Heart right ventricle (tissue), 16 donors: ENCODE measurements around the gene WDFY1. TPM values are rescaled to one million over a fixed set of nuclear protein-coding genes. Genes with fewer than 3 reads are reported as not detected.
A peak's percentile ranks its signal among the peaks of the same experiment; 100 is the strongest.
"Not testable (repeated sequence)": the region's sequence is repeated elsewhere in the genome, so short reads cannot be mapped to it uniquely, and the experiment has no call there.

ENCODE experiments used
- ATAC-seq, 8 donors: fragments of 200-7000 bp; cut with Tn5 transposase; one replicate each; pipeline ENCODE4 v1.9.1; 2020; ENCODE audit warnings: mild to moderate bottlenecking in 8 of 8, moderate library complexity in 8 of 8, moderate number of reproducible peaks in 1 of 8
- DNase-seq, 2 donors: peaks; one replicate each; pipeline ENCODE4 v3.0.0-alpha.2; 2020
- H3K27ac ChIP-seq, 10 donors: fragments of 200-600 bp; sonication (generic) in 2 of 10; one replicate each; pipeline versions ENCODE4 v1.5.0 to v1.8.0; 2020 to 2022; ENCODE audit warnings: mild to moderate bottlenecking in 3 of 10
- H3K27me3 ChIP-seq, 7 donors: fragments of 200-600 bp; one replicate each; pipeline ENCODE4 v1.8.0; 2021 to 2022; ENCODE audit warnings: mild to moderate bottlenecking in 2 of 7
- H3K36me3 ChIP-seq, 9 donors: fragments of 200-600 bp; sonication (generic) in 1 of 9; one replicate each; pipeline versions ENCODE4 v1.5.0 to v1.8.0; 2020 to 2022; ENCODE audit warnings: mild to moderate bottlenecking in 2 of 9
- H3K4me1 ChIP-seq, 9 donors: fragments of 200-600 bp; sonication (generic) in 1 of 9; one replicate each; pipeline versions ENCODE4 v1.5.0 to v1.8.0; 2020 to 2022; ENCODE audit warnings: mild to moderate bottlenecking in 4 of 9
- H3K4me3 ChIP-seq, 10 donors: fragments of 200-600 bp; sonication (generic) in 2 of 10; one replicate each; pipeline versions ENCODE4 v1.5.0 to v1.8.0; 2020 to 2022; ENCODE audit warnings: mild to moderate bottlenecking in 7 of 10, moderate library complexity in 2 of 10
- H3K9me3 ChIP-seq, 11 donors: fragments of 200-600 bp in 10 of 11; sonication (generic) in 2 of 11; one replicate each; pipeline versions ENCODE4 v1.5.0 to v1.8.0; 2013 to 2022; ENCODE audit warnings: mild to moderate bottlenecking in 2 of 11, control low read depth in 1 of 11, moderate library complexity in 1 of 11
- CTCF ChIP-seq, 9 donors: fragments of 200-600 bp; sonication (generic) in 2 of 9; IDR thresholded peaks; one replicate each; pipeline versions ENCODE4 v1.5.0 to v1.8.0; 2021 to 2022; ENCODE audit warnings: antibody characterized with exemption in 9 of 9, mild to moderate bottlenecking in 5 of 9, moderate library complexity in 1 of 9
- WGBS, 2 donors: extraction: QIAGEN DNeasy Blood & Tissue Kit; methylation state at CpG; one replicate each; pipeline ENCODE4 v1.1.7; 2013; ENCODE audit warnings: inconsistent platforms in 1 of 2; 5-methylcytosine and 5-hydroxymethylcytosine counted together
- intact Hi-C, 10 donors: fragments of 100-400 bp; cut with DNase I; formaldehyde crosslinking; loops; one replicate each; pipeline versions ENCODE4 v1.11.1 to v1.14.2; 2022
- polyA plus RNA-seq, 2 donors: library from polyadenylated mRNA; stranded (reverse); fragments of 200-250 nt; gene quantifications; one replicate each; pipeline ENCODE4 v1.2.3, GENCODE V29; 2013
- total RNA-seq, 10 donors: library from RNA; stranded (reverse); fragmentation: NEBNext Ultra II Directional in 3 of 10; extraction: Animal tissue kit (Norgen Biotek cat#: 25700) in 3 of 10; gene quantifications; one replicate each; pipeline versions ENCODE4 v1.2.1 to v1.2.4, GENCODE V29; 2021 to 2023
- donor health status: Arrhythmogenic right ventricular cardiomyopathy.
- donor health status: ischemic (EF 13 %, LVEDD 7.1; RV severe dilation, severe dysfunction).
- donor health status: healthy with polysubstance abuse.
- donor health status: DM: no; HTN: yes; CAD: no.
- donor health status: DM: no; HTN: no; CAD: no.
- donor health status: ischemic (EF 25% LVEDD 6.9; RV normal size, moderate dysfunction).
- donor health status: ischemic (EF 25% LVEDD 5.7; RV mildly dilated, moderate dysfunction).
- donor health status: healthy.
- donor health status: DM: yes; HTN: yes; CAD: no.
- donor health status: Ischemic cardiomyopathy.
- donor health status: ischemic (EF 35%, LVEDD 5.7; RV mildly dilated, moderate dysfunction).
- donor health status: nonischemic (EF 11% LVEDD 7.7; RV severe dilation, severe dysfunction).
- donor health status: DM: yes; HTN: yes; CAD: no.
- donor health status: PGD.
- donor health status: ischemic (EF 29% LVEDD 5.4; RV normal size, mild dysfunction).
- donor health status: nonischemic (EF 23%, LVEDD 6.1; RV moderate dilation, normal function).

The WDFY1 gene
- total and polyA plus RNA-seq, 12 donors, result 8.1 to 25.9 (median 14.3) TPM

DNA sequence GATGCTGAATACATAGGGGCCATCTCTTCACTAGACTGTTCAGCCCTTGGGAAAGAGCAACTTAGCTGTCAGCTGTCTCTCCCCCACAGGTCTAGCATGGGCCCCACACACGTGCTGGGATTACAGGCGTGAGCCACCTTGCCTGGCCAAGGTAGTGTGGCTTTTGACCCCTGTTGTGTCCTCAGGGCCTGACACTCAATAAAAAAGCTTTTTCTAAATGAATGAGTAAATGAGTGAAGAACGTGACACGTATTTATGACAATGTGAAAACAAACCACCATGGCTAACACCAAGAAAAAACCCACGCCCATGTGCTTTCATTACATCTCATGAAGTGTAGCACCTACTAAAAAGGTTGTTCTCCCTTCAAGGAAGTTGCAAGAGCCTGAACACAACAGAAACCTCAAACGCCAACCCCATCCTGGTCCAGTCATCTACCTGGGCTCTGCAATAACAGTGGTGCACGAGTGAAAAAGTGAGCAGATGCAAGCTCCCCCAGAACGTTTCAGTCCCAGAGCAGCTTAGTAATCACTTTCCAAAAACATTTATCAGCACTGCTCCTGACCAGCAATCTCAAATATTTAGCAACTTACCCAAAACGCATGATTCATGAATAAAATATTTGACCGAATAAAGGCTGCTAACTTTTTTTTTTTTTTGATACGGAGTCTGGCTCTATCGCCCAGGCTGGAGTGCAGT is 3.4 kb downstream of the WDFY1 start:
- Histone ChIP-seq H3K9me3 (peaks cover 0 to 11% (median 0%) of the 10 kb centered on the region in 11 donors), H3K36me3 (no peaks in the 10 kb centered on the region), H3K4me3 (no peak overlapping the region), H3K27me3 (no peaks in the 10 kb centered on the region), H3K27ac (peak overlapping the region in 1 of 10 donors; percentile 53), H3K4me1 (peaks cover 10 to 73% (median 53%) of the 10 kb centered on the region in 9 donors)
- TF ChIP-seq CTCF (IDR thresholded peaks at IDR 0.05), result no peak
- ATAC-seq, result no peak
- DNase-seq, result no peak
- 63 to 71% methylated on average over 12 of the region's 12 CpGs for WGBS, 2 donors
- intact Hi-C loops, result loop anchor here in 1 of 10 donors (5.0 kb wide), 1 partner anchor 34 kb away; no protein-coding TSS in a partner anchor

- Histone ChIP-seq H3K9me3 (peaks cover 0 to 11% (median 0%) of the 10 kb centered on the region in 11 donors), H3K4me1 (peaks cover 10 to 86% (median 65%) of the 10 kb centered on the region in 9 donors)
- H3K36me3 ChIP-seq, H3K27me3 ChIP-seq, ATAC-seq, intact Hi-C loops, H3K27ac ChIP-seq, H3K4me3 ChIP-seq, DNase-seq: not testable (repeated sequence)
- WGBS, 2 donors, result 54 to 57% methylated on average over 2 of the region's 2 CpGs
These were observed 5.7 kb downstream of the WDFY1 start for GRCh38 chr2:223939438-223939837.

DNA sequence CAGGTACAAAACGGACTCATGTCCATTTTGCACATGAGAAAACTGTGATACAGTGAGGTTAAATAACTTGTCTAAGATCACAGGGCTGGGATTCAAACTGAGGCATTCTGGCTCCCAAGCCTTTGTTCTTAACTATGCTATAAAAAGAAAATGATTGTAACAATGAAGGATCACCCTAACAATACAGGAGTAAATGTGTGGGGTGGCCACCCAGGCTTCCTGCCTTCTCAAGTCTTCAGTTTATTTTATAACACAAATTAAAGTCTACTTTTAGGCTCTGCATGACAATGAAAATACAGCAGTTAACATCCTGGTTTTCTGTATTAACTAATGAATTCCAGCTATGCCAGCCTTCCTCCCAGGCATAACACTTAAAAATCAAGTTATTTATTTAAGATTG is 7.6 kb downstream of the WDFY1 start:
- no peak overlapping the region for H3K4me3 ChIP-seq
- intact Hi-C loops, result no loop called here
- H3K27ac ChIP-seq, result peak overlapping the region in 5 of 10 donors; percentile 1 to 28 (median 17)
- peaks cover 0 to 11% (median 0%) of the 10 kb centered on the region in 11 donors for H3K9me3 ChIP-seq
- ATAC-seq (peak in 4 of 8 donors; percentile 24 to 64 (median 52)), DNase-seq (no peak)
- no peak for TF ChIP-seq CTCF (IDR thresholded peaks at IDR 0.05)
- peaks cover 9 to 90% (median 69%) of the 10 kb centered on the region in 9 donors for H3K4me1 ChIP-seq
- no peaks in the 10 kb centered on the region for H3K36me3 ChIP-seq
- H3K27me3 ChIP-seq, result no peaks in the 10 kb centered on the region
- WGBS, 2 donors, result 0 to 36% methylated on average over 1 of the region's 1 CpG

- H3K27me3 ChIP-seq, result no peaks in the 10 kb centered on the region
- H3K4me3 ChIP-seq, result no peak overlapping the region
- H3K4me1 ChIP-seq, result peaks cover 8 to 90% (median 68%) of the 10 kb centered on the region in 9 donors
- peak overlapping the region in 4 of 10 donors; percentile 1 to 28 (median 8) for H3K27ac ChIP-seq
- DNase-seq (no peak), ATAC-seq (peak in 3 of 8 donors; percentile 18 to 58 (median 41))
- TF ChIP-seq CTCF (IDR thresholded peaks at IDR 0.05), result no peak
- WGBS, 2 donors, result 53 to 66% methylated on average over 5 of the region's 5 CpGs
- peaks cover 0 to 11% (median 0%) of the 10 kb centered on the region in 11 donors for H3K9me3 ChIP-seq
- intact Hi-C loops, result no loop called here
- no peaks in the 10 kb centered on the region for H3K36me3 ChIP-seq
These were observed 8.2 kb downstream of the WDFY1 start for GRCh38 chr2:223936862-223937326.
